Osteoblast (primary cell): ENCODE results near the gene ZNF22. TPM values are rescaled to one million over a fixed set of nuclear protein-coding genes. Genes with fewer than 3 reads are reported as not detected.
A peak's percentile ranks its signal among the peaks of the same experiment; 100 is the strongest.

ENCODE experiments used
- DNase-seq: peaks from one replicate; pipeline ENCODE4 v3.0.0; 2011; ENCODE audit warnings: low spot score, mixed read lengths; ENCODE audit not compliant: insufficient read length; ENCODE audit errors: missing footprints
- H2AFZ ChIP-seq: 2 replicates; pipeline ENCODE4 v1.6.0; 2011; ENCODE audit warnings: mild to moderate bottlenecking, low read length
- H3K27ac ChIP-seq: 2 replicates; pipeline ENCODE4 v1.5.1; 2011; ENCODE audit warnings: mild to moderate bottlenecking, low read depth, low read length, moderate library complexity
- H3K27me3 ChIP-seq: 2 replicates; pipeline ENCODE4 v1.6.0; 2012; ENCODE audit warnings: mild to moderate bottlenecking, control low read depth, inconsistent platforms, low read length, moderate library complexity; ENCODE audit not compliant: insufficient read depth
- H3K36me3 ChIP-seq: 2 replicates; pipeline ENCODE4 v1.5.1; 2011; ENCODE audit warnings: mild to moderate bottlenecking, low read length, control low read depth, moderate library complexity; ENCODE audit not compliant: insufficient read depth
- H3K4me1 ChIP-seq: 2 replicates; pipeline ENCODE4 v1.5.1; 2011; ENCODE audit warnings: mild to moderate bottlenecking, low read length, control low read depth, moderate library complexity; ENCODE audit not compliant: insufficient read depth
- H3K4me2 ChIP-seq: 2 replicates; pipeline ENCODE4 v1.6.0; 2011; ENCODE audit warnings: mild to moderate bottlenecking, low read length; ENCODE audit not compliant: insufficient read depth
- H3K4me3 ChIP-seq: fragments of 200-600 bp; sonication (generic); 3 replicates; pipeline ENCODE4 v1.5.1; 2012; ENCODE audit warnings: mild to moderate bottlenecking, low read length, inconsistent platforms; ENCODE audit not compliant: insufficient read depth
- H3K79me2 ChIP-seq: 2 replicates; pipeline ENCODE4 v1.6.0; 2012; ENCODE audit warnings: mild to moderate bottlenecking, low read length, control low read depth, inconsistent platforms; ENCODE audit not compliant: insufficient read depth
- H3K9me3 ChIP-seq: 2 replicates; pipeline ENCODE4 v1.5.1; 2011; ENCODE audit warnings: low read depth, low read length, control low read depth
- H4K20me1 ChIP-seq: 2 replicates; pipeline ENCODE4 v1.6.0; 2012; ENCODE audit warnings: mild to moderate bottlenecking, low read length, control low read depth; ENCODE audit not compliant: insufficient read depth
- CTCF ChIP-seq: IDR thresholded peaks from 2 replicates; pipeline ENCODE4 v1.5.1; 2011; ENCODE audit warnings: mild to moderate bottlenecking, low read depth, low read length, moderate library complexity; ENCODE audit errors: extremely low read depth
- total RNA-seq: library from RNA; depleted of rRNA; stranded (reverse); fragments of >200 nt; gene quantifications from 2 replicates; pipeline ENCODE4 v1.2.3, GENCODE V29; 2012

ZNF22 gene
- total RNA-seq, 1 donor, result 13.8 TPM

DNA sequence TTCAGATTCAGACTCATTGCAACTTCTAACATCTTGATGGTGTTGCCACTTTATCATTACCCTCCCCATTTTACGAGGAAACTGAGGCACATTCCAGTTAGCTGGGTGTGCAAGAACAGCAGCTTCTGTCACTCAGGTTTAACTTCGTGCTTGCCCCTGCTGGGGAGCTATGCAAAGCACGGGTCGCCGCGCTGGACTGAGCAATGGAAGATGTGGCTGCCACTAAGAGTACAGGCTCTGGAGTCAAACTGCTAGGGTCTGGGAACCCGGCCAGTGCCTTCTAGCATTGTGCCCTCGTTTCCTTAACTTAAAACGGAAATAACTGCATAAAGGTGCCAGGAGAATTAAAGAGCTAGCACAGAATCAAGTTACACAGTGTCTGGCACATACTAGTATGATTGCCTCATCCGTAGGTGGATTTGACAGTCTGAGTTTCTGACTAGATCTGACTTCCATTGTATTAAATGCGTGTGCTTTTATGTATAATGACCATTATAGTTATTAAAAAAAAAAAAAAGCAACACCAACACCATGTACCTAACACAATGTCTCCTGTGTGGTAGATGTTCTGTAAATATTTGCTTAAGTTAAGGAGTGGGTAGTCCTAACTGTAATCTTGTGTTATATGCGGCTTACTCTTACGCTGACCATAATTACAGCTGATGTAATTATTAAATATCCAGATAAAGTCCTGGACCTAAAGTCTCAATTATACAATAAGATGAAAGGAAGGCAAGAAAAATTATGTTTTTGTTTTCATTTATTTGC, 842 bp downstream of the ZNF22 start:
- TF ChIP-seq CTCF, result peak; percentile 20
- H3K4me3 ChIP-seq, result peak overlapping the region; percentile 80
- no peaks in the 10 kb centered on the region for H4K20me1 ChIP-seq
- H3K27me3 ChIP-seq, result no peaks in the 10 kb centered on the region
- DNase-seq, result peak; percentile 94
- no peaks in the 10 kb centered on the region for H3K9me3 ChIP-seq
- H3K4me2 ChIP-seq, result peak overlapping the region; percentile 96
- peak overlapping the region; percentile 85 for H2AFZ ChIP-seq
- peaks cover 8% of the 10 kb centered on the region for H3K36me3 ChIP-seq
- peak overlapping the region; percentile 89 for H3K27ac ChIP-seq
- H3K79me2 ChIP-seq, result peaks cover 14% of the 10 kb centered on the region
- H3K4me1 ChIP-seq, result peaks cover 35% of the 10 kb centered on the region

GRCh38 chr10:45003432-45004000, 2.8 kb downstream of the ZNF22 start:
- Histone ChIP-seq H3K4me1 (peaks cover 24% of the 10 kb centered on the region), H3K4me2 (no peak overlapping the region), H3K4me3 (no peak overlapping the region), H3K27ac (no peak overlapping the region), H3K79me2 (peaks cover 14% of the 10 kb centered on the region), H2AFZ (no peak overlapping the region), H4K20me1 (no peaks in the 10 kb centered on the region), H3K36me3 (peaks cover 8% of the 10 kb centered on the region), H3K9me3 (no peaks in the 10 kb centered on the region), H3K27me3 (no peaks in the 10 kb centered on the region)
- DNase-seq, result no peak
- no peak for TF ChIP-seq CTCF

GRCh38 chr10:45004661-45005060, 3.9 kb downstream of the ZNF22 start:
- Histone ChIP-seq H3K36me3 (peaks cover 8% of the 10 kb centered on the region), H4K20me1 (no peaks in the 10 kb centered on the region), H3K27me3 (no peaks in the 10 kb centered on the region), H3K9me3 (no peaks in the 10 kb centered on the region), H3K79me2 (peaks cover 14% of the 10 kb centered on the region), H3K4me1 (peaks cover 16% of the 10 kb centered on the region), H3K27ac (no peak overlapping the region), H3K4me3 (no peak overlapping the region), H2AFZ (no peak overlapping the region), H3K4me2 (no peak overlapping the region)
- no peak for DNase-seq
- TF ChIP-seq CTCF, result no peak

DNA sequence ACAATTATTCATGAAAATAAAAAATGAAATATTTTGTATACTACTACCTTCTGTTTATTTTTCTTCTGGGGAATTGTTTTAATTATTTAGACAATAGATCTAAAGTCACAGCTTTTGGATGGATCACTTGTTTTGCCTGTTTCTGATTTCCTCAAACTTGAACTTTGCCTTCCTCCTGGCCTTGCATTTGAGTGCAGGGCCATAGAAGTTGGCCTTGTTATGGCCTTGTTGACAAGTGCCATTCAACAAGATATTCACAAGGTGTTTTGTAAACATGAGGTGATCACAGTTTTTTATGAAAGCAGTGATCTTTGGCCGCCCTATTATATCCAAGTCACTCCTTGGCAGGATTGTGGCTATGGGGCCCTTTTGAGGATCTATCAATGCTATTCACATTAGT, 4.6 kb downstream of the ZNF22 start:
- Histone ChIP-seq H3K9me3 (no peaks in the 10 kb centered on the region), H3K79me2 (peaks cover 14% of the 10 kb centered on the region), H3K4me1 (peaks cover 10% of the 10 kb centered on the region), H3K27me3 (no peaks in the 10 kb centered on the region), H3K27ac (no peak overlapping the region), H3K4me3 (no peak overlapping the region), H3K4me2 (no peak overlapping the region), H2AFZ (no peak overlapping the region), H4K20me1 (no peaks in the 10 kb centered on the region), H3K36me3 (peaks cover 8% of the 10 kb centered on the region)
- TF ChIP-seq CTCF, result no peak
- DNase-seq, result no peak
